GM19193 (cell line): ENCODE results near the gene EDDM13.

Experiments
- POLR2A ChIP-seq: IDR thresholded peaks from 4 replicates; pipeline ENCODE4 v1.6.1; 2011; ENCODE audit not compliant: insufficient read depth, insufficient read length; ENCODE audit errors: extremely low read depth

EDDM13 gene

DNA sequence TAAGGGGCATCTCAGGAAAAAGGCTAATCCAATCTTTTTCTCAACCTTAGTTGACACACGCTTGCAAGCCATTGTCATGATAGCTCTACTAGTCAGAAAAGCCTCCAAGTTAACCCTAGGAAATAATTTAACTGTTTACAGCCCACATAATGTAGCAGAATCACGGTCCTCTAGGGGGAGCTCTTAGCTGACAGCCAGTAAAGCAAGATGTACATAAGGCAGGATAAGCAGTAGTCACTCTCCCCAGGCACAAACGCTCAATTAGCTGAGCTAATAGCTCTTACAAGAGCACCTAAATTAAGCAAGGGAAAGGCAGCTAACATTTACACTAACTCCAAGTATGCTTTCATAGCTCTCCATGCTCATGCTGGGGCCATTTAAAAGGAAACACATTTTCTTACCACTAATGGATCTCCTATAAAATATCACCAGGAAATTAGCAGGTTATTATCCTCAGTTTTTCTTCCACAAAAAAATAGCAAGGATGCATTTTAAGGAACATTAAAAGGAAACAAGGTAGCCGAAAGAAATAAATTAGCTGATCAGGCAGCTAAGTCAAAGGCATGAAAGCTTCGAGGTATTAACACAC is 75.8 kb downstream of the EDDM13 start:
- TF ChIP-seq POLR2A, result no peak

DNA sequence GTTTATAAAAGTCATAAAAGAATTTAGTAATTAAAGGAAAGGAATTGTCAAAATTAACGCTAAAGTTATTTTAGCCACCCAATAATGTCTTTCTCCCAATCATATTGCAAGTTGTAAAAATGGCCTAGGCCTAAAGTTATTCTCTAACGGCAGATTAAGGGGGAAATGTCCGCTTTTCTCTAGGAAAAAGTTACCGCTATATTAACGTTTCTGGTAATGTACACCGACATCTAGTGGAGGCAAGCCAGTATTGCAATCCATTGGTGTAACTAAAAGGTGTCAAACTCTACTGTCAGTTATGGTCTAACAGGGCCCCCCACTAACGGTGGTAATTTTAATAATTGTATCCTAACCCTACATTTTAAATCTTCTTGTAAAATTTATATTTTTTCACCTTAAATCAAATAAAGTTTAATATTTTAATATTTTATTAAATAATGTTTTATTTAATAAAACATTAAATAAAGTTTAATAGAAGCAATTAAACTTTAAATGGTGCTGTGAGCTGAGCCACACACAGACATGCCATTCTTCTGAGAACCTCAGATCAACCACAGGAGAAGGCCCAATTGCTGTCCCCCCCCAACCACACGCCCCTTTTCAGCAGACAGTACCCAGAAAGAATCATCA is 78.0 kb downstream of the EDDM13 start:
- TF ChIP-seq POLR2A, result no peak

DNA sequence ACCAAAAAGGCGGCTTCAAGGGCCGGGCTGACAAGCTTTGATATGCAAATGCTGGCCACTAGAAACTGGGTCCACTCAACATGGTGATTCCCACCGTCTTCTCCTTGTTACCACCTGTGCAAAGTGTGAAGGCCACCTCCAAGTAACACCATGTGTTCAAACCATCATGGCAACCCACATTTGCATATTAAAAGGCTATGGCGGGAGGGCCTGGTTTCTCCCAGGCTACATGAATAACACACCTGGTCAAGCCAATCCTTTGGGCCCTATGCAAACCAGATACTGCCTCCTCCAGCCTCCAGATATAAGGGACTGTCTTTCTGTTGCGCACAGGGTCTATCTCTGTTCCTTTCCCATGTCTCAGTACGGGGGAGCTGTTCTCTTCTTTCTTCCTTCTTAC is 78.7 kb downstream of the EDDM13 start:
- no peak for TF ChIP-seq POLR2A

- no peak for TF ChIP-seq POLR2A
These were observed 83.0 kb downstream of the EDDM13 start for GRCh38 chr19:56355517-56355916.

DNA sequence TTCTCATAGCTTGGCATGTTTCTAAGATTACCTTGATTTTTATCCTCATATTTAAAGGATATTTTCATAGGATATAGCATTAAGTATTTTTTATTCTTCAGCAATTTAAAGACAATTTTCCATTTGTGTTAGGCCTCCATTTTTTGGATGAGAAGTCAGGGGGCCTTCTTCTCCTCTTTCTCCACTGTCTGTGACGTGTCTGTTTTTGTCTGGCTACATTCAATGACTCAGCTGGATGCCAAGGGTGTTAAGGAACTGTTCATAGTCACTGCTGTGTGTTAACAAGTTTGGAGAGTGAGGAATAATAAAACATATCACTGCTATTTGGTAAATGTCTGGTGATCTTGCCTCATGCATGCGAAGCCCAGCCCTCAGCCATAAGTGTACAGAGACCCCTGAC is 84.4 kb downstream of the EDDM13 start:
- TF ChIP-seq POLR2A, result no peak
